GM18526 (cell line): ENCODE measurements around the gene RCE1.

Experiments used
- POLR2A ChIP-seq: IDR thresholded peaks from 3 replicates; pipeline ENCODE4 v1.6.1; 2011; ENCODE audit not compliant: insufficient read length; ENCODE audit errors: extremely low read depth

The RCE1 gene

GRCh38 chr11:66842896-66843775 is at the start of gene RCE1:
RCE1 (plus strand) TSS chr11:66843441; CDS start chr11:66843456, 15 bp downstream.
- peak; percentile 94 for TF ChIP-seq POLR2A

- TF ChIP-seq POLR2A: peak; percentile 26
Measured at GRCh38 chr11:66800720-66801428, 42.4 kb upstream of the RCE1 start.

GRCh38 chr11:66809592-66809991 is 33.6 kb upstream of the RCE1 start:
- TF ChIP-seq POLR2A: no peak

GRCh38 chr11:66810576-66811185 is 32.6 kb upstream of the RCE1 start:
- TF ChIP-seq POLR2A: no peak

GRCh38 chr11:66814678-66815077 is 28.6 kb upstream of the RCE1 start:
- TF ChIP-seq POLR2A: no peak

GRCh38 chr11:66815646-66816045 is 27.6 kb upstream of the RCE1 start:
- TF ChIP-seq POLR2A: no peak

GRCh38 chr11:66818231-66818955 is 24.8 kb upstream of the RCE1 start:
- no peak for TF ChIP-seq POLR2A

- TF ChIP-seq POLR2A: no peak
Measured at GRCh38 chr11:66820381-66820780, 22.9 kb upstream of the RCE1 start.

GRCh38 chr11:66820901-66821300 is 22.3 kb upstream of the RCE1 start:
- no peak for TF ChIP-seq POLR2A

GRCh38 chr11:66823700-66824099 is 19.5 kb upstream of the RCE1 start:
- TF ChIP-seq POLR2A: no peak

GRCh38 chr11:66834539-66834845 is 8.7 kb upstream of the RCE1 start:
- no peak for TF ChIP-seq POLR2A

- TF ChIP-seq POLR2A: no peak
Measured at GRCh38 chr11:66834943-66835342, 8.3 kb upstream of the RCE1 start.

GRCh38 chr11:66835768-66836405 is 7.4 kb upstream of the RCE1 start:
- TF ChIP-seq POLR2A: no peak

GRCh38 chr11:66840317-66841091 is 2.7 kb upstream of the RCE1 start:
- TF ChIP-seq POLR2A: no peak

- TF ChIP-seq POLR2A: no peak
Measured at GRCh38 chr11:66841861-66842260, 1.4 kb upstream of the RCE1 start.

- no peak for TF ChIP-seq POLR2A
Measured at GRCh38 chr11:66842501-66842895, 743 bp upstream of the RCE1 start.
